Mesenchymal stem cell (in vitro differentiated cells and primary cell): ENCODE results near the gene MYO19.
"Not testable (repeated sequence)": the region's sequence is repeated elsewhere in the genome, so short reads cannot be mapped to it uniquely, and the experiment has no call there.

ENCODE experiments used
- DNase-seq: peaks from one replicate; pipeline ENCODE4 v3.0.0-alpha.2; 2013
- H2AFZ ChIP-seq: one replicate; pipeline ENCODE4 v1.6.1; 2013; ENCODE audit warnings: low read depth, mild to moderate bottlenecking, control low read depth, inconsistent platforms, low read length, moderate library complexity
- H2AK5ac ChIP-seq: 2 replicates; pipeline ENCODE4 v1.6.1; 2013; ENCODE audit warnings: low read length, moderate library complexity, mild to moderate bottlenecking, inconsistent platforms; ENCODE audit not compliant: severe bottlenecking
- H2BK120ac ChIP-seq: one replicate; pipeline ENCODE4 v1.6.1; 2013; ENCODE audit warnings: low read depth, mild to moderate bottlenecking, inconsistent platforms, low read length, moderate library complexity
- H2BK12ac ChIP-seq, 2 experiments: one replicate each; pipeline ENCODE4 v1.6.1; 2013; ENCODE audit warnings: inconsistent platforms in 2 of 2, low read length in 2 of 2, mild to moderate bottlenecking in 2 of 2, moderate library complexity in 2 of 2, control low read depth in 1 of 2
- H2BK15ac ChIP-seq: one replicate; pipeline ENCODE4 v1.6.1; 2013; ENCODE audit warnings: mild to moderate bottlenecking, low read depth, inconsistent platforms; ENCODE audit not compliant: poor library complexity, severe bottlenecking
- H2BK5ac ChIP-seq: 2 replicates; pipeline ENCODE4 v1.6.1; 2013; ENCODE audit warnings: low read depth, mild to moderate bottlenecking, low read length, control low read depth, inconsistent platforms; ENCODE audit not compliant: poor library complexity, severe bottlenecking
- H3K14ac ChIP-seq, 2 experiments: one replicate each; pipeline ENCODE4 v1.6.1; 2013; ENCODE audit warnings: inconsistent platforms in 2 of 2, low read length in 2 of 2, control low read depth in 1 of 2, mild to moderate bottlenecking in 1 of 2, moderate library complexity in 1 of 2
- H3K18ac ChIP-seq, 2 experiments: one replicate each; pipeline ENCODE4 v1.6.1; 2013; ENCODE audit warnings: inconsistent platforms in 2 of 2, low read length in 2 of 2, control low read depth in 1 of 2, low read depth in 1 of 2, mild to moderate bottlenecking in 1 of 2
- H3K23ac ChIP-seq, 2 experiments: one replicate each; pipeline ENCODE4 v1.6.1; 2013; ENCODE audit warnings: inconsistent platforms in 2 of 2, low read length in 2 of 2, mild to moderate bottlenecking in 2 of 2, moderate library complexity in 2 of 2, control low read depth in 1 of 2
- H3K27ac ChIP-seq: 2 replicates; pipeline ENCODE4 v1.5.1; 2013; ENCODE audit warnings: mild to moderate bottlenecking, moderate library complexity, low read length, control low read depth, inconsistent platforms; ENCODE audit not compliant: poor library complexity, severe bottlenecking
- H3K27me3 ChIP-seq, 2 experiments: 2 replicates each; pipeline versions ENCODE4 v1.6.1 to v1.7.0; 2013; ENCODE audit warnings: low read length in 2 of 2, mild to moderate bottlenecking in 2 of 2, moderate library complexity in 2 of 2, control low read depth in 1 of 2, inconsistent platforms in 1 of 2; ENCODE audit not compliant: control insufficient read depth in 1 of 2, insufficient read depth in 1 of 2
- H3K36me3 ChIP-seq, 2 experiments: 2 replicates each; pipeline versions ENCODE4 v1.6.1 to v1.7.0; 2013; ENCODE audit warnings: low read length in 2 of 2, control low read depth in 1 of 2, inconsistent platforms in 1 of 2, low read depth in 1 of 2, mild to moderate bottlenecking in 1 of 2; ENCODE audit not compliant: insufficient read depth in 2 of 2, control insufficient read depth in 1 of 2
- H3K4ac ChIP-seq, 2 experiments: one replicate each; pipeline ENCODE4 v1.6.1; 2013; ENCODE audit warnings: inconsistent platforms in 2 of 2, low read length in 2 of 2, mild to moderate bottlenecking in 2 of 2, moderate library complexity in 2 of 2, control low read depth in 1 of 2, low read depth in 1 of 2
- H3K4me1 ChIP-seq: 2 replicates; pipeline ENCODE4 v1.6.1; 2013; ENCODE audit warnings: low read depth, low read length, control low read depth; ENCODE audit not compliant: control insufficient read depth, insufficient read depth
- H3K4me2 ChIP-seq: 2 replicates; pipeline ENCODE4 v1.6.1; 2013; ENCODE audit warnings: low read length, mild to moderate bottlenecking, inconsistent platforms; ENCODE audit not compliant: poor library complexity, severe bottlenecking
- H3K4me3 ChIP-seq, 2 experiments: 2 replicates each; pipeline versions ENCODE4 v1.5.1 to v1.7.0; 2013; ENCODE audit warnings: low read length in 2 of 2, mild to moderate bottlenecking in 2 of 2, control low read depth in 1 of 2, low read depth in 1 of 2; ENCODE audit not compliant: insufficient read depth in 1 of 2
- H3K79me1 ChIP-seq: replicated peaks from 2 replicates; pipeline ENCODE4 v1.6.1; 2013; ENCODE audit warnings: mild to moderate bottlenecking, control low read depth, low read length, inconsistent platforms; ENCODE audit not compliant: poor library complexity, severe bottlenecking
- H3K9ac ChIP-seq: 2 replicates; pipeline ENCODE4 v1.7.0; 2013; ENCODE audit warnings: mild to moderate bottlenecking, low read length, moderate library complexity
- H3K9me3 ChIP-seq: 2 replicates; pipeline ENCODE4 v1.7.0; 2013; ENCODE audit warnings: mild to moderate bottlenecking, low read length; ENCODE audit not compliant: control insufficient read depth
- H4K8ac ChIP-seq: one replicate; pipeline ENCODE4 v1.6.1; 2013; ENCODE audit warnings: inconsistent platforms, mild to moderate bottlenecking, low read length, moderate library complexity
- H4K91ac ChIP-seq: one replicate; pipeline ENCODE4 v1.6.1; 2013; ENCODE audit warnings: mild to moderate bottlenecking, low read length, inconsistent platforms
- WGBS: methylation state at CpG from one replicate; pipeline ENCODE4 v1.1.7; 2013; ENCODE audit warnings: mixed read lengths; 5-methylcytosine and 5-hydroxymethylcytosine counted together

Gene MYO19

GRCh38 chr17:36510636-36511035 is 24.0 kb downstream of the MYO19 start:
- Histone ChIP-seq H3K18ac (no peak overlapping the region), H3K27me3 (no peaks in the 10 kb centered on the region), H2BK15ac (no peak overlapping the region), H2AK5ac (no peak overlapping the region), H2BK5ac (no peak overlapping the region), H2BK12ac (no peak overlapping the region), H3K36me3 (peaks cover 83 to 96% of the 10 kb centered on the region in 2 experiments), H3K79me1 (peaks cover 6% of the 10 kb centered on the region), H2AFZ (no peak overlapping the region), H3K9ac (no peak overlapping the region), H3K14ac (no peak overlapping the region), H2BK120ac (no peak overlapping the region), H3K9me3 (no peaks in the 10 kb centered on the region), H3K4ac (no peak overlapping the region), H3K4me2 (no peak overlapping the region), H4K91ac (no peak overlapping the region), H3K4me3 (no peak overlapping the region), H3K23ac (no peak overlapping the region), H3K4me1 (no peaks in the 10 kb centered on the region), H3K27ac (no peak overlapping the region), H4K8ac (no peak overlapping the region)
- DNase-seq: no peak
- WGBS: 90% methylated on average over 14 of the region's 14 CpGs

- no peak overlapping the region for H3K4ac ChIP-seq
- no peak overlapping the region for H3K4me3 ChIP-seq
- no peak overlapping the region for H2BK120ac ChIP-seq
- no peaks in the 10 kb centered on the region for H3K9me3 ChIP-seq
- H4K8ac ChIP-seq: no peak overlapping the region
- H3K4me2 ChIP-seq: no peak overlapping the region
- 93% methylated on average over 9 of the region's 9 CpGs for WGBS
- H3K79me1 ChIP-seq: peaks cover 6% of the 10 kb centered on the region
- no peak overlapping the region for H2BK15ac ChIP-seq
- no peak overlapping the region for H3K23ac ChIP-seq
- H3K36me3 ChIP-seq: peaks cover 81 to 95% of the 10 kb centered on the region in 2 experiments
- H3K27me3 ChIP-seq: no peaks in the 10 kb centered on the region
- H2AFZ ChIP-seq: no peak overlapping the region
- no peak overlapping the region for H2AK5ac ChIP-seq
- H2BK12ac ChIP-seq: no peak overlapping the region
- H3K9ac ChIP-seq: no peak overlapping the region
- no peak overlapping the region for H2BK5ac ChIP-seq
- no peak overlapping the region for H4K91ac ChIP-seq
- no peak overlapping the region for H3K27ac ChIP-seq
- no peaks in the 10 kb centered on the region for H3K4me1 ChIP-seq
- DNase-seq: no peak
- no peak overlapping the region for H3K14ac ChIP-seq
- no peak overlapping the region for H3K18ac ChIP-seq
Observed at GRCh38 chr17:36509272-36509985, 25.2 kb downstream of the MYO19 start.

GRCh38 chr17:36508439-36508838 is 26.2 kb downstream of the MYO19 start:
- not testable (repeated sequence) for H3K4ac ChIP-seq, H3K79me1 ChIP-seq, H3K4me3 ChIP-seq, H3K4me2 ChIP-seq, H4K8ac ChIP-seq, H3K18ac ChIP-seq, H3K23ac ChIP-seq, H3K9me3 ChIP-seq, H2AFZ ChIP-seq, H3K27me3 ChIP-seq, H3K9ac ChIP-seq, H3K4me1 ChIP-seq, H4K91ac ChIP-seq, H2BK15ac ChIP-seq, H2AK5ac ChIP-seq, H3K14ac ChIP-seq, DNase-seq, H2BK5ac ChIP-seq, H3K27ac ChIP-seq, H2BK12ac ChIP-seq, H2BK120ac ChIP-seq
- peaks cover 81 to 95% of the 10 kb centered on the region in 2 experiments for H3K36me3 ChIP-seq
- WGBS: 100% methylated on average over 1 of the region's 2 CpGs

- H3K27me3 ChIP-seq: no peaks in the 10 kb centered on the region
- no peak overlapping the region for H2AK5ac ChIP-seq
- H3K4me3 ChIP-seq: no peak overlapping the region
- no CpG with 5 or more reads among the region's 6 CpGs for WGBS
- H3K18ac ChIP-seq: no peak overlapping the region
- H4K8ac ChIP-seq: no peak overlapping the region
- no peaks in the 10 kb centered on the region for H3K9me3 ChIP-seq
- peaks cover 4% of the 10 kb centered on the region for H3K79me1 ChIP-seq
- H3K4me1 ChIP-seq: no peaks in the 10 kb centered on the region
- no peak overlapping the region for H3K14ac ChIP-seq
- H3K27ac ChIP-seq: no peak overlapping the region
- no peak overlapping the region for H2AFZ ChIP-seq
- H3K23ac ChIP-seq: no peak overlapping the region
- H2BK15ac ChIP-seq: no peak overlapping the region
- no peak overlapping the region for H2BK5ac ChIP-seq
- no peak overlapping the region for H3K9ac ChIP-seq
- no peak for DNase-seq
- no peak overlapping the region for H2BK12ac ChIP-seq
- H3K4ac ChIP-seq: no peak overlapping the region
- H2BK120ac ChIP-seq: no peak overlapping the region
- peaks cover 81 to 95% of the 10 kb centered on the region in 2 experiments for H3K36me3 ChIP-seq
- H3K4me2 ChIP-seq: no peak overlapping the region
- no peak overlapping the region for H4K91ac ChIP-seq
Observed at GRCh38 chr17:36507266-36507665, 27.4 kb downstream of the MYO19 start.
